Nephron (organoid): ENCODE results near the gene NKD1.

ENCODE experiments used
- H3K27ac Mint-ChIP-seq, 3 experiments: 2 replicates each; pipeline ENCODE4 v1.8.0; 2020; ENCODE audit warnings: mixed read lengths in 3 of 3, mild to moderate bottlenecking in 2 of 3, moderate library complexity in 1 of 3
- H3K27me3 Mint-ChIP-seq: 2 replicates; pipeline ENCODE4 v1.8.0; 2021; ENCODE audit warnings: low read depth, mild to moderate bottlenecking, moderate library complexity, mixed read lengths
- H3K36me3 Mint-ChIP-seq: 2 replicates; pipeline ENCODE4 v1.8.0; 2020; ENCODE audit warnings: low read depth, mixed read lengths
- H3K4me1 Mint-ChIP-seq: 2 replicates; pipeline ENCODE4 v1.8.0; 2020; ENCODE audit warnings: mixed read lengths
- H3K4me3 Mint-ChIP-seq, 3 experiments: 2 replicates each; pipeline ENCODE4 v1.8.0; 2020; ENCODE audit warnings: mild to moderate bottlenecking in 3 of 3, mixed read lengths in 3 of 3, moderate library complexity in 2 of 3
- H3K9me3 Mint-ChIP-seq: 2 replicates; pipeline ENCODE4 v1.8.0; 2020; ENCODE audit warnings: mixed read lengths
- CTCF ChIP-seq, 3 experiments: fragments of 200-600 bp; sonication (generic); IDR thresholded peaks; one replicate each; pipeline ENCODE4 v1.5.0; 2021; ENCODE audit warnings: antibody characterized with exemption in 3 of 3; ENCODE audit not compliant: unreplicated experiment in 3 of 3

NKD1 gene

GRCh38 chr16:50604065-50604418, 55.8 kb downstream of the NKD1 start:
- no peak for TF ChIP-seq CTCF (IDR thresholded peaks at IDR 0.05; ENCODE audit: unreplicated experiment in 3 of 3)
- Mint-ChIP-seq H3K4me1 (peaks cover 82% of the 10 kb centered on the region), H3K4me3 (no peak overlapping the region), H3K36me3 (no peaks in the 10 kb centered on the region), H3K27ac (peak overlapping the region in 2 of 3 experiments; percentile 52 to 98), H3K27me3 (peaks cover 7% of the 10 kb centered on the region), H3K9me3 (no peaks in the 10 kb centered on the region)

- peaks cover 82% of the 10 kb centered on the region for H3K4me1 Mint-ChIP-seq
Observed at GRCh38 chr16:50604610-50605009, 56.4 kb downstream of the NKD1 start.

GRCh38 chr16:50605733-50606430, 57.7 kb downstream of the NKD1 start:
- no peaks in the 10 kb centered on the region for H3K9me3 Mint-ChIP-seq
- no peak for TF ChIP-seq CTCF (IDR thresholded peaks at IDR 0.05; ENCODE audit: unreplicated experiment in 3 of 3)
- peaks cover 7% of the 10 kb centered on the region for H3K27me3 Mint-ChIP-seq
- no peaks in the 10 kb centered on the region for H3K36me3 Mint-ChIP-seq
- H3K4me3 Mint-ChIP-seq, result no peak overlapping the region
- H3K4me1 Mint-ChIP-seq, result peaks cover 79% of the 10 kb centered on the region
- peak overlapping the region in 2 of 3 experiments; percentile 76 to 90 for H3K27ac Mint-ChIP-seq

More at GRCh38 chr16:50604610-50605009, 56.4 kb downstream of the NKD1 start:
- H3K36me3 Mint-ChIP-seq, result no peaks in the 10 kb centered on the region
- TF ChIP-seq CTCF (IDR thresholded peaks at IDR 0.05; ENCODE audit: unreplicated experiment in 3 of 3), result no peak
- H3K9me3 Mint-ChIP-seq, result no peaks in the 10 kb centered on the region
- H3K27me3 Mint-ChIP-seq, result peaks cover 7% of the 10 kb centered on the region
- no peak overlapping the region for H3K4me3 Mint-ChIP-seq
- peak overlapping the region in 2 of 3 experiments; percentile 52 to 98 for H3K27ac Mint-ChIP-seq

GRCh38 chr16:50606431-50607050, 58.3 kb downstream of the NKD1 start:
- Mint-ChIP-seq H3K4me3 (no peak overlapping the region), H3K27me3 (peaks cover 7% of the 10 kb centered on the region)

GRCh38 chr16:50607051-50607431, 58.8 kb downstream of the NKD1 start:
- Mint-ChIP-seq H3K4me1 (peaks cover 83% of the 10 kb centered on the region), H3K36me3 (no peaks in the 10 kb centered on the region), H3K4me3 (no peak overlapping the region), H3K27ac (peak overlapping the region; percentile 10 to 97 (median 51)), H3K27me3 (peaks cover 7% of the 10 kb centered on the region), H3K9me3 (no peaks in the 10 kb centered on the region)
- TF ChIP-seq CTCF (IDR thresholded peaks at IDR 0.05; ENCODE audit: unreplicated experiment in 3 of 3), result no peak

More at GRCh38 chr16:50606431-50607050, 58.3 kb downstream of the NKD1 start:
- peaks cover 82% of the 10 kb centered on the region for H3K4me1 Mint-ChIP-seq
- H3K36me3 Mint-ChIP-seq, result no peaks in the 10 kb centered on the region
- H3K9me3 Mint-ChIP-seq, result no peaks in the 10 kb centered on the region
- TF ChIP-seq CTCF (IDR thresholded peaks at IDR 0.05; ENCODE audit: unreplicated experiment in 3 of 3), result no peak
- H3K27ac Mint-ChIP-seq, result peak overlapping the region; percentile 10 to 97 (median 51)
